Activated T-helper 17 cell treated with anti-CD3 and anti-CD28 coated beads, Interleukin-2, amount 50 U/mL, for 72 hours (primary cell): ENCODE measurements around the gene FGF14. TPM values are rescaled to one million over a fixed set of nuclear protein-coding genes. Genes with fewer than 3 reads are reported as not detected.
A peak's percentile ranks its signal among the peaks of the same experiment; 100 is the strongest.

ENCODE experiments used
- ATAC-seq: fragments of 150-1000 bp; cut with Tn5 transposase; replicated peaks from 2 replicates; pipeline ENCODE4 v1.10.0; 2021; ENCODE audit warnings: mild to moderate bottlenecking, moderate library complexity
- H3K27ac Mint-ChIP-seq: one replicate; pipeline ENCODE4 v1.8.0; 2022; ENCODE audit warnings: mixed read lengths
- H3K27me3 Mint-ChIP-seq: one replicate; pipeline ENCODE4 v1.8.0; 2022; ENCODE audit warnings: mixed read lengths
- H3K36me3 Mint-ChIP-seq: one replicate; pipeline ENCODE4 v1.8.0; 2022; ENCODE audit warnings: low read depth, mild to moderate bottlenecking, mixed read lengths
- H3K4me1 Mint-ChIP-seq: one replicate; pipeline ENCODE4 v1.8.0; 2022; ENCODE audit warnings: mixed read lengths
- H3K4me3 Mint-ChIP-seq: one replicate; pipeline ENCODE4 v1.8.0; 2022; ENCODE audit warnings: mild to moderate bottlenecking, mixed read lengths
- H3K9me3 Mint-ChIP-seq: one replicate; pipeline ENCODE4 v1.8.0; 2022; ENCODE audit warnings: mixed read lengths
- total RNA-seq, 2 donors: library from RNA; stranded (reverse); gene quantifications; one replicate each; pipeline ENCODE4 v1.2.3, GENCODE V29; 2022

Gene FGF14
- total RNA-seq, 2 donors from 2014 or later: not detected

DNA sequence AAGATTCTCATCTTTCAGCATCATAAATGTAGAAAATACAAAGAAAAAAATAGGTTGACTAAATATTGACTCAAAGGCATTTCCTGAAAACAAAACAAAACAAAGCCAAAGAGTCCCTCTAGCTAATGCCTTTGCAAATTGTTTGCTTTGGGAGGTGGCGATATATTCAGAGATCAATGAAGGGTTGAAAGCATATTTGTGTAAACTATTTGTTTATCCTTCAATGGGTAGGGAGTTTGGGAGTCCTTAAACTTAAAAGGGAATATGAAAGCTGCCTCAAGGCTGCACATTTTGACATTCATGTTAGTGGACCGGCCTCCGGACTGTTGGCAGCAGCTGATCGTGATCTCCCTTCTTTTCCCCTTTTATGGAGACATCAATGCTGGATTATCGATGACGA is 691.9 kb downstream of the FGF14 start:
- H3K27ac Mint-ChIP-seq: no peak overlapping the region
- H3K4me1 Mint-ChIP-seq: peaks cover 5% of the 10 kb centered on the region
- ATAC-seq: no peak

DNA sequence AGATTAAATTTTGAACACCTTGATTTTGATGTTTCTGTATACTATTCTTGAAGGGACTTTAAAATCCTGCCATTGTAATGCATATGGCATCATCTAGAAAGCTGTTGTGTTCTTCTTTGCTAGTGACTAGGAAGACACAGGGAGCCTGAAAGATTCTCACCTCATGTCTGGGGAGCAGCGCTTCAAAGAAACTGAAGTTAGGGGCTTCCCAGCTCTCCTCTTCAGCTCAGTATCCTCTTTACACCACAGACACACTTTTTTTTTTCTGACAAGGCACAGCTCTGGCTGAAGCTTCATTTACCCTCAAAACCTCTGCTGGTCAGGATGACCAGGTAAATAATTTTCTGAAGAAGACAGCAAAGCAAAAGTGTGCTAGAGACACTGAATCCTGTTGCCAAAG is 693.7 kb downstream of the FGF14 start:
- H3K9me3 Mint-ChIP-seq: no peaks in the 10 kb centered on the region
- H3K27ac Mint-ChIP-seq: no peak overlapping the region
- H3K27me3 Mint-ChIP-seq: peaks cover 17% of the 10 kb centered on the region
- no peaks in the 10 kb centered on the region for H3K36me3 Mint-ChIP-seq
- peaks cover 5% of the 10 kb centered on the region for H3K4me1 Mint-ChIP-seq
- ATAC-seq: no peak
- H3K4me3 Mint-ChIP-seq: no peak overlapping the region

More for the DNA sequence above, 691.9 kb downstream of the FGF14 start:
- H3K36me3 Mint-ChIP-seq: no peaks in the 10 kb centered on the region
- H3K9me3 Mint-ChIP-seq: no peaks in the 10 kb centered on the region
- no peak overlapping the region for H3K4me3 Mint-ChIP-seq
- H3K27me3 Mint-ChIP-seq: peaks cover 17% of the 10 kb centered on the region

- peaks cover 17% of the 10 kb centered on the region for H3K27me3 Mint-ChIP-seq
- H3K4me1 Mint-ChIP-seq: peaks cover 5% of the 10 kb centered on the region
- H3K4me3 Mint-ChIP-seq: no peak overlapping the region
- H3K9me3 Mint-ChIP-seq: no peaks in the 10 kb centered on the region
- H3K36me3 Mint-ChIP-seq: no peaks in the 10 kb centered on the region
- H3K27ac Mint-ChIP-seq: no peak overlapping the region
- no peak for ATAC-seq
Measured at GRCh38 chr13:101707659-101708058, 694.2 kb downstream of the FGF14 start.

GRCh38 chr13:101706651-101707050 is 695.2 kb downstream of the FGF14 start:
- Mint-ChIP-seq H3K27me3 (peaks cover 17% of the 10 kb centered on the region), H3K27ac (no peak overlapping the region), H3K36me3 (no peaks in the 10 kb centered on the region), H3K4me3 (no peak overlapping the region), H3K4me1 (peaks cover 5% of the 10 kb centered on the region), H3K9me3 (no peaks in the 10 kb centered on the region)
- ATAC-seq: peak; percentile 60

DNA sequence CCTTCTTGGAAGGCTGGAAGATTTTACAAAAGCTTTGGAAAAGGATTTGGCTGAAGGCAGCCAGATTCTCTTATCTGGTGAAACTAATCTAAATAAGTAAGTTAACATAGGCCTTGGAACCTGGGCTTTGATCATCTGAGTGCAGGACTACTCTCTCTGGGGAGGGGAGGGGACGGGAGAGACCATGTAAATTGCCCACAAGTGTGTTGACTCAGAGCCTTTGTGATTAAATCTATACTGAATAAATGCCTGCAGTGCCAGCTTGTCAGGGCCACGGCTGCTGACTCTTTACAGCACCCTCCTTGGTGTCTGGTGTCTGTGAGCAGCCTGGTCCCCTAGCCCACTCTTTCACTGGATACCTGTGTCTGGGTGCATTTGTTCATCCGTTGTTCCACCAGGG is 698.0 kb downstream of the FGF14 start:
- Mint-ChIP-seq H3K4me3 (no peak overlapping the region), H3K27ac (no peak overlapping the region), H3K36me3 (no peaks in the 10 kb centered on the region), H3K27me3 (peaks cover 7% of the 10 kb centered on the region), H3K4me1 (peaks cover 5% of the 10 kb centered on the region), H3K9me3 (no peaks in the 10 kb centered on the region)
- no peak for ATAC-seq

GRCh38 chr13:101703081-101703480 is 698.8 kb downstream of the FGF14 start:
- Mint-ChIP-seq H3K36me3 (no peaks in the 10 kb centered on the region), H3K4me3 (no peak overlapping the region), H3K4me1 (peaks cover 5% of the 10 kb centered on the region), H3K9me3 (no peaks in the 10 kb centered on the region), H3K27ac (no peak overlapping the region), H3K27me3 (peaks cover 7% of the 10 kb centered on the region)
- ATAC-seq: no peak

GRCh38 chr13:101700598-101700997 is 701.2 kb downstream of the FGF14 start:
- Mint-ChIP-seq H3K27ac (no peak overlapping the region), H3K9me3 (no peaks in the 10 kb centered on the region), H3K4me3 (no peak overlapping the region), H3K27me3 (peaks cover 7% of the 10 kb centered on the region), H3K4me1 (no peaks in the 10 kb centered on the region), H3K36me3 (no peaks in the 10 kb centered on the region)
- no peak for ATAC-seq

DNA sequence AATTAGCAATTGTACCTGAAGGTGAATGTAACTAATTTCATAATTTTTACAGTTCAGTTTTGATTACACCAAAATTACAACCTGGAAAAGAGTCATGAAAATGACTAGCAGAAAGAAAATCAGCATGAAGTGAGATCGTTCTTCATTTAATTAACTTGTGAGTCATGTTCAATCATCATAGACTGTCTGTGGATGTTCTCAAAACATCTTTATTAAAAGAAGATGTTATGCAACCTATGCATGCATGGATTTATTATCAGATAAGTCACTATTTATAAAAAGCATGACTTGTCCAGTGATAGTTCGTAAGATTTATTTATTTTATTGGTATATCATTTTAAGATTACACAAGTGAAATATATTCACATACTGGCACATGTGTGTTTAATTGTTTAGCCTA is 703.4 kb downstream of the FGF14 start:
- no peak overlapping the region for H3K27ac Mint-ChIP-seq
- H3K4me1 Mint-ChIP-seq: no peaks in the 10 kb centered on the region
- H3K27me3 Mint-ChIP-seq: peaks cover 7% of the 10 kb centered on the region
- H3K36me3 Mint-ChIP-seq: no peaks in the 10 kb centered on the region
- H3K4me3 Mint-ChIP-seq: no peak overlapping the region
- ATAC-seq: no peak
- H3K9me3 Mint-ChIP-seq: no peaks in the 10 kb centered on the region

- peaks cover 5% of the 10 kb centered on the region for H3K27me3 Mint-ChIP-seq
- no peaks in the 10 kb centered on the region for H3K4me1 Mint-ChIP-seq
- H3K36me3 Mint-ChIP-seq: no peaks in the 10 kb centered on the region
- ATAC-seq: no peak
- no peak overlapping the region for H3K27ac Mint-ChIP-seq
- no peaks in the 10 kb centered on the region for H3K9me3 Mint-ChIP-seq
- no peak overlapping the region for H3K4me3 Mint-ChIP-seq
Measured at GRCh38 chr13:101697745-101698144, 704.1 kb downstream of the FGF14 start.

DNA sequence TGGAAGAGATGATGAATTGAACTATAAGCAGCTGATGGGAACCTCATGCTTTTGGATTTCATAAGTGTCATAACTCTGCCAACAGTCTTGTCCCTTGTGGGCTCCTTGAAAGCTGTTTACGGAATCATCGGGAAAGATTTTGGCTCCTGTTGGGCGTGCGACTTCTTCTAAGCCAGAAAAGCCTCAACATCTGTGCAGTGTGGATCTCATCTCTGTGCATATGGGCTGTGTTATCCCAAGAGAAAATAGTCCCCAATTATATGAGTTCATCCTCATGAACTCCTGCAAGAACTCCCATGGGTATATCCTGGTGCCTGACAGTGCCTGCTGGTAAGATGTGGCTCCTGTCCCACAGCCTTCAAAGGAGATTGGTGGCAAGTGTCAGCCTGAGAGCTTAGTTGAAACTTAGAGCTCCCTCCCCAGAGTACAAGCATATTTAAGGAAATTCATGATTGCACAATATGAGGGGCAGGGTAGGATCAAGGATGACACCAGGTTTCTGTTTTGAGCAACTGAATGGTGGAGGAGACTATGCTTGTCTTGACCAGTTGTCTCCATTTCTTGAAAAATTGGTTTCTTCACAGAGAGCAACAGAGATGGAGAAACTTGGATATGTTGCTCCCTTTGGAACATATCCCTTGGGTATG is 705.9 kb downstream of the FGF14 start:
- ATAC-seq: no peak
- Mint-ChIP-seq H3K36me3 (no peaks in the 10 kb centered on the region), H3K9me3 (no peaks in the 10 kb centered on the region), H3K4me3 (no peak overlapping the region), H3K27me3 (peaks cover 5% of the 10 kb centered on the region), H3K27ac (no peak overlapping the region), H3K4me1 (no peaks in the 10 kb centered on the region)

DNA sequence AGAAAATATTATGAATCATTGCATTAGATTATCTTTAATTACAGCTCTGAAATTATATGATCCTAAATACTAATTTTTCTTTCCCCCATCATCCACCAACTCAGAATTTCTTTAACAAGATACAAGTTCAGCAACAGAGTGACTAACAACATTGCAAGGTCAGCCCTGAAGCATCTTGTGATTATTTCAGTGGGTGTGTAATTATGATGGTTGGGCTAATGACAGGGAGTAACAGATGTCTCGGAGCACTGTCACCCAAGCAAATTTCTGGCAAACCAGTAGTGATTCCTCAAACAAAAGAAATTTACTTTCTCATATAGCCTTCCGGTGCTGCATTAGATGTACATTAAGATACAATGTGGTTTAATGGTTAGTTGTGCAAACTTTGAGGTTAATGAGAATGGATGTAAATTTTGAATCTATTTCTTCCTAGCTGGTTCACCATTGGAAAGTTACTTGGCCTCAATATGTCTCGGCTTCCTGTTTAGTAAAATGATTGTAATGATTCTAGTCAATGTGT is 710.4 kb downstream of the FGF14 start:
- Mint-ChIP-seq H3K4me3 (no peak overlapping the region), H3K4me1 (no peaks in the 10 kb centered on the region), H3K9me3 (no peaks in the 10 kb centered on the region), H3K27ac (no peak overlapping the region), H3K36me3 (no peaks in the 10 kb centered on the region), H3K27me3 (peaks cover 17% of the 10 kb centered on the region)
- ATAC-seq: no peak

GRCh38 chr13:101690871-101691270 is 711.0 kb downstream of the FGF14 start:
- Mint-ChIP-seq H3K4me1 (no peaks in the 10 kb centered on the region), H3K27me3 (peaks cover 20% of the 10 kb centered on the region), H3K9me3 (no peaks in the 10 kb centered on the region), H3K36me3 (no peaks in the 10 kb centered on the region), H3K4me3 (no peak overlapping the region), H3K27ac (no peak overlapping the region)
- ATAC-seq: no peak

DNA sequence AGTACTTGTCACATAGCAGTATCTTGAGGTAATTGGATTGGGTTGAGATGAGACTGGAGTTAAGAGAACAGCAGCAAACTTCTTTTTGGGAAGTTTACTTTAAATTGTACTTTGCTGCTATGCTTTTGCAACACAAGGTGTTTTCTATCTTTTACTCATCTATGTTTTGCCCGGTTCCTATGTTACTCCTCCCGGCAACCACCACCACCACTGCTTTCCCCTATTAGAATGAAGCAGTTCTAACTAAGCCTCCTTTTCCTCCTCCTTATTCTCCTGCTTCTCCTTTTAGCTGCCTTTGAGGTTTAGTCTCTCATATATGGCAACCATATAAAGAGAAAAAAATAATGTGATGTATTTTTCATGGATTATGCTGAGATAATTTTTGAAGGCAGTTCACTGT is 715.8 kb downstream of the FGF14 start:
- no peaks in the 10 kb centered on the region for H3K9me3 Mint-ChIP-seq
- peaks cover 37% of the 10 kb centered on the region for H3K27me3 Mint-ChIP-seq
- no peak for ATAC-seq
- H3K36me3 Mint-ChIP-seq: no peaks in the 10 kb centered on the region
- H3K27ac Mint-ChIP-seq: no peak overlapping the region
- H3K4me3 Mint-ChIP-seq: no peak overlapping the region
- H3K4me1 Mint-ChIP-seq: no peaks in the 10 kb centered on the region

DNA sequence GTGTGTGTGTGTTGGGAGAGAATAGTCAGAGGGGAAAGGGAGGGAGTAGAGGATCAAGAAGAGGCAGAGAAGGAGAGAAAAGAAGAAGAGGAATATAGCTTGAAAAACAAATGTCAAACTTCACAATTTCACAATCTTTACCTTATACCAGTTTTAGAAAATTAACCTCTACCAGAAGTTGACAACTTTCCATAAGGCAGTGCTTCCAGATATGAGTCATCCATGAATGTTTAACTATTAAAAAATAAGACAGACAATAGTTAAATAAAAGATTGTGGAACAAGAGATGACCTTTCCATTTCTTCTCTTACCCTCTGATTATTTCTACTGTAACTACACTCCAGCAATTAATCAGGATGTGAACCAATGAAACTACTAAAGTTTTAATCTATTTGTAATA is 720.0 kb downstream of the FGF14 start:
- Mint-ChIP-seq H3K27me3 (peaks cover 32% of the 10 kb centered on the region), H3K4me1 (no peaks in the 10 kb centered on the region), H3K36me3 (no peaks in the 10 kb centered on the region), H3K27ac (no peak overlapping the region), H3K9me3 (no peaks in the 10 kb centered on the region), H3K4me3 (no peak overlapping the region)
- no peak for ATAC-seq

DNA sequence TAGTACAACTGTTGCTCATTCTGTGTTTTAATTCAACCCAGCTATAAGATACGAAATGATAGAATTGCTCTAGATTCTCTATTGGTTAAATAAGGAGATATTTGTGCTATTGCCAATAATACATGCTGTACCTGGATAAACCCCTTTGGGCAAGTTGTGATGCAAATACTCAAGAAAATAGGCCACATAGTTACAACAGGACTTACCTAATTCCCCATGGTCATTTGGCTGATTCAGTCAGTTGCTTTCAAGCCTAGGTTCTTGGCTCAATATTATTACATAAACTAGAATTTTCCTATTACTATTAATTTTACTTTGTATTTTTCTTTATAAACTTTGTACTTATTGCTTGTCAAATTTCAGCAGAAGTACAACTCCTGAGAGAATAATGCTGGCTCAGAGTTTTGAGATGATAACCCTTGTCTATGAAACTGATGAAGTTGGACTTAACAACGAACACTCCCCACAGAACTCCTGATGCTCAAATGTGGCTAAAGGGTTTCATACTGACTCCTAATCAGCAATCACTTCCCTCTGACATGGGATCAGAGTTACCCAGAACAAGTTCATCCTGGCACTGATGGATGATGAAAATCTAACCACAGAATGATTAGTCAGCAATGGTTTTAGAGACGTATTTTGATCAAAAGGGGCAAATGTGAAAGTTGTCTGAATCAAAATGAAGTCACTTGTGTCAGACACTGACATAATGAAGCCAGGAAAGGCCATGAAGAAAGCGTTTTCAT is 728.3 kb downstream of the FGF14 start:
- Mint-ChIP-seq H3K36me3 (no peaks in the 10 kb centered on the region), H3K27me3 (no peaks in the 10 kb centered on the region), H3K4me3 (no peak overlapping the region), H3K27ac (no peak overlapping the region), H3K4me1 (no peaks in the 10 kb centered on the region), H3K9me3 (peaks cover 4% of the 10 kb centered on the region)
- ATAC-seq: no peak
